Peyer's patch (tissue), 4 donors: ENCODE results near the gene GRIFIN. TPM values are rescaled to one million over a fixed set of nuclear protein-coding genes. Genes with fewer than 3 reads are reported as not detected.

Experiments used
- DNase-seq, 3 donors: peaks; one replicate each; pipeline ENCODE4 v3.0.0-alpha.2; 2017 to 2019
- H3K27ac ChIP-seq, 4 donors: fragments of 200-600 bp; sonication (generic); one replicate each; pipeline ENCODE4 v1.5.1; 2016 to 2019
- H3K27me3 ChIP-seq, 2 donors: fragments of 200-600 bp; sonication (generic); one replicate each; pipeline ENCODE4 v1.5.1; 2019
- H3K36me3 ChIP-seq, 3 donors: fragments of 200-600 bp; sonication (generic); one replicate each; pipeline ENCODE4 v1.5.1; 2016 to 2019
- H3K4me1 ChIP-seq, 4 donors: fragments of 200-600 bp; sonication (generic); one replicate each; pipeline ENCODE4 v1.5.1; 2016 to 2019
- H3K4me3 ChIP-seq, 4 donors: fragments of 200-600 bp; sonication (generic); 1 replicate in 3 of 4; 2 replicates in 1 of 4; pipeline ENCODE4 v1.5.1; 2016 to 2019; ENCODE audit warnings: mild to moderate bottlenecking in 1 of 4
- H3K9me3 ChIP-seq, 4 donors: fragments of 200-600 bp; sonication (generic); one replicate each; pipeline ENCODE4 v1.5.1; 2016 to 2019; ENCODE audit warnings: mild to moderate bottlenecking in 1 of 4
- POLR2A ChIP-seq, 2 donors: fragments of 450-650 bp; IDR thresholded peaks; one replicate each; pipeline ENCODE4 v1.5.1; 2017; ENCODE audit warnings: antibody characterized with exemption in 2 of 2, mild to moderate bottlenecking in 2 of 2, moderate library complexity in 2 of 2
- total RNA-seq, 4 donors: library from RNA; depleted of rRNA; stranded (reverse); fragments of >200 nt; gene quantifications; one replicate each; pipeline ENCODE4 v1.1.0, GENCODE V29; 2016
- TF ChIP-seq, protein P1 (sequence below), 6 experiments: fragments of 450-650 bp in 4 of 6; fragments of 200-600 bp in 2 of 6; sonication (generic) in 1 of 6; IDR thresholded peaks; one replicate each; pipeline ENCODE4 v1.5.1; 2017 to 2019; ENCODE audit warnings: antibody characterized with exemption in 6 of 6, mild to moderate bottlenecking in 3 of 6, moderate library complexity in 1 of 6

Gene GRIFIN
- total RNA-seq, 4 donors from 2014 or later, result not detected

DNA sequence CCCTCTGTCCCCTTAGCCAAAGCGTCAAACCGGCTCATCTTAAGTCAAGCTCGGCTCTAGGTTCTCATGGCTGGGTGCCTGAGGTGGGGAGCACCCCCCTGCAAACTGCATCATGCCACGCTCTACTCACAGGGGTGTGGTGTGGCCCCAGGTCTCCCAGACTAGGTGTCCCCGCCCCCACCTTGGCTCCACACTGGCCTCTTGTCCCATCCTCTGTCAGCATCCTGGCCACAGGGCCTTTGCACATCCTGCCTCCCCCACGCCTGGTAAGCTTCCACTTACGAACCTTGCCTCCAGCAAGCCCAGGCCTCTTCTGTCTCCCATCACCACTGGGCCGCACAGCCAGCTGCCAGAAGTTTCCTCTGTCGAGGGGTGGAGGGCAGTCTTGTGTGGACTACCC lies 20.2 kb upstream of the GRIFIN start:
- Histone ChIP-seq H3K9me3 (no peaks in the 10 kb centered on the region), H3K27ac (no peak overlapping the region), H3K4me3 (no peak overlapping the region), H3K36me3 (no peaks in the 10 kb centered on the region), H3K4me1 (peaks cover 0 to 14% (median 0%) of the 10 kb centered on the region in 4 donors), H3K27me3 (no peaks in the 10 kb centered on the region)
- DNase-seq, result peak in 1 of 3 donors; percentile 43
- TF ChIP-seq POLR2A (IDR thresholded peaks at IDR 0.05), result no peak
- TF ChIP-seq, protein P1, sequence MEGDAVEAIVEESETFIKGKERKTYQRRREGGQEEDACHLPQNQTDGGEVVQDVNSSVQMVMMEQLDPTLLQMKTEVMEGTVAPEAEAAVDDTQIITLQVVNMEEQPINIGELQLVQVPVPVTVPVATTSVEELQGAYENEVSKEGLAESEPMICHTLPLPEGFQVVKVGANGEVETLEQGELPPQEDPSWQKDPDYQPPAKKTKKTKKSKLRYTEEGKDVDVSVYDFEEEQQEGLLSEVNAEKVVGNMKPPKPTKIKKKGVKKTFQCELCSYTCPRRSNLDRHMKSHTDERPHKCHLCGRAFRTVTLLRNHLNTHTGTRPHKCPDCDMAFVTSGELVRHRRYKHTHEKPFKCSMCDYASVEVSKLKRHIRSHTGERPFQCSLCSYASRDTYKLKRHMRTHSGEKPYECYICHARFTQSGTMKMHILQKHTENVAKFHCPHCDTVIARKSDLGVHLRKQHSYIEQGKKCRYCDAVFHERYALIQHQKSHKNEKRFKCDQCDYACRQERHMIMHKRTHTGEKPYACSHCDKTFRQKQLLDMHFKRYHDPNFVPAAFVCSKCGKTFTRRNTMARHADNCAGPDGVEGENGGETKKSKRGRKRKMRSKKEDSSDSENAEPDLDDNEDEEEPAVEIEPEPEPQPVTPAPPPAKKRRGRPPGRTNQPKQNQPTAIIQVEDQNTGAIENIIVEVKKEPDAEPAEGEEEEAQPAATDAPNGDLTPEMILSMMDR (IDR thresholded peaks at IDR 0.05), result no peak

DNA sequence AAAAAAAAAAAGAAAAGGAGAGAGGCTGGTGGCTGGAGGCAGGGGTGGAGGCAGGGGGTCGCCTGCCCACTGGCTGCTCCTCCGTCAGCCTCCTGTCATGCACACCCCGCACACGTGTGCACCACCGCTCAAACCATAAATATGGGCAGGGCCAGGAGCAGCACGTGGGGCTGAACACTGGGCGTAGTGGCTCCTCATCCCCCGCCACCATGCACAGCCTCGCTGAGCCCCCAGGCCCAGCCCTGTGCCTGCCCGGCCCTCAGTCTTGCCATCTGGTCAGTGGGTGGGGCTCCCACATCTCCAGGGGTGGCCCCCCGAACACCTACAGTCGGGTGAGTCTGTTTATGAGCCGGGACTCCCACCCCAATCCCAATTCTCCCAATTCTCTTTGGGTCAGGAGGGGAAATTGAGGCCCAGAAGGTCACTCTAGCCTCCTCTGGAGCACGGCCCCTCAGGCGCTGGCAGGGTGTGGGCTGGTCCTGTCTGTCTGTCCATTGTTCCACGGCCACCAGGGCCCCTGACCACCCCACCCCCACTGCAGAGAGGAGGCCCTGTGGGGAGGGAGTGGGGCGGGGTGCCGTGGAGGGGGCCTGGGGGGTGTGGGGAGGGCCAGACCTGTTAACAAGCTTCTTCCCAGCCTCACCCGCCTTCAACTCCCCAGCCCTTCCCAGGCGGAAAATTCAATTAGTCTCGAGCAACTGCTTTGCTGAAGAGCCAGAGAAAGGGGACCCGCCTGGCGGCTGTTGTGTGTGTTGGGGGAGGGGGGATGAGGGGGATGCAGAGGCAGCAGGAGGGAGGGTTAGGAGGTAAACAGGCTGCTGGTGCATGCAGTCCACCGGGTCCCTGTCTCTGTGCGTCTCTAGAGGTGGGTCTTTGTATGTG lies 19.5 kb upstream of the GRIFIN start:
- no peak for DNase-seq
- Histone ChIP-seq H3K36me3 (no peaks in the 10 kb centered on the region), H3K9me3 (no peaks in the 10 kb centered on the region), H3K27me3 (no peaks in the 10 kb centered on the region), H3K27ac (no peak overlapping the region), H3K4me1 (peaks cover 0 to 14% (median 0%) of the 10 kb centered on the region in 4 donors), H3K4me3 (no peak overlapping the region)
- TF ChIP-seq POLR2A (IDR thresholded peaks at IDR 0.05), result no peak
- TF ChIP-seq, protein P1 (IDR thresholded peaks at IDR 0.05), result no peak

DNA sequence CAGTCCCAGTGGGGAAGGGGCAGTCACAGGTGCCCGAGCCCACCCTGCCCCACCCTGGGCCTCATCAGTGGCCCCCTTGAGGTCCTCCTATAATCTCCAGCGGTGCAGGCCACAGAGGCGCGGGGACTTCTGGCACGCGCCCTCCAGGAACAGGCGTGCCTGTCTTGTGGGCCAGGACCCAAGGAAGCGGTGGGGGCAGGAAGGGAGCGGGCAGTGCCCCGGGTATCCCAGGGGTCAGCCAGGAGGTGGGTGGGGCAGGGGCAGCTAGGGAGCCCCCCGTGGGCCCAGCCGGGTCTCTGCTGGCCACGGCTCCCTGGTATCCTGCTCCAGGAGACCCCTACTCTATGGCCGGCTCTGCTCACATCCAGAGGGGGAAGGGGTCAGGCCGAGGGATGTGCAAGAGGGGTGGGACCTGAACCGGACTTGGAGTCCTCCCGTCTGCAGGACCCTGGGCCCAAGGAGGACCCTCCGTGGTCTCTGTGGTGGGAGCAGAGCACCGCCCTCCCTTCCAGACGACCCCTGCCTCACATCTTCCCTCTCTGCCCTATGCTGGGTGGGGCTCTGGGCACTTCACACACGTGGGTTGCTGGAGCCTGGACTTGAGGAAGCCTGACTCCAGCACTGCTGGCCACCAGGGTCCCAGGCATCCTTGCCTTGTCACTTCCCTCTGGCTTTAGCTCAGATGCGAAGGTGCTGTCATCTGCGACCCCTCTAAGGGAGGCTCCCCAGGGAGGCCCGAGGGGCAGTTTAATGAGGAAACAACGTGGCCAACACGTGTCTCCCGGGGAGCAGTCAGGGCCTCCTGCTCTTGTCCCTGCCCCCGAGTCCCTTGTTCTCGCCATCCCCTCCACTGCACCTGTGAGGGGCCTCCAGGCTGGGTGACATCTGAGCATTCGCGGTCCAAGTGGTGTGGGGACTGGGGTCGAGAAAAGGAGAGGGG lies 18.3 kb upstream of the GRIFIN start:
- peaks cover 0 to 14% (median 0%) of the 10 kb centered on the region in 4 donors for H3K4me1 ChIP-seq
- no peak for DNase-seq
- no peaks in the 10 kb centered on the region for H3K9me3 ChIP-seq
- no peak overlapping the region for H3K27ac ChIP-seq
- H3K36me3 ChIP-seq, result no peaks in the 10 kb centered on the region
- H3K27me3 ChIP-seq, result no peaks in the 10 kb centered on the region
- TF ChIP-seq, protein P1 (IDR thresholded peaks at IDR 0.05), result no peak
- no peak for TF ChIP-seq POLR2A (IDR thresholded peaks at IDR 0.05)
- no peak overlapping the region for H3K4me3 ChIP-seq

DNA sequence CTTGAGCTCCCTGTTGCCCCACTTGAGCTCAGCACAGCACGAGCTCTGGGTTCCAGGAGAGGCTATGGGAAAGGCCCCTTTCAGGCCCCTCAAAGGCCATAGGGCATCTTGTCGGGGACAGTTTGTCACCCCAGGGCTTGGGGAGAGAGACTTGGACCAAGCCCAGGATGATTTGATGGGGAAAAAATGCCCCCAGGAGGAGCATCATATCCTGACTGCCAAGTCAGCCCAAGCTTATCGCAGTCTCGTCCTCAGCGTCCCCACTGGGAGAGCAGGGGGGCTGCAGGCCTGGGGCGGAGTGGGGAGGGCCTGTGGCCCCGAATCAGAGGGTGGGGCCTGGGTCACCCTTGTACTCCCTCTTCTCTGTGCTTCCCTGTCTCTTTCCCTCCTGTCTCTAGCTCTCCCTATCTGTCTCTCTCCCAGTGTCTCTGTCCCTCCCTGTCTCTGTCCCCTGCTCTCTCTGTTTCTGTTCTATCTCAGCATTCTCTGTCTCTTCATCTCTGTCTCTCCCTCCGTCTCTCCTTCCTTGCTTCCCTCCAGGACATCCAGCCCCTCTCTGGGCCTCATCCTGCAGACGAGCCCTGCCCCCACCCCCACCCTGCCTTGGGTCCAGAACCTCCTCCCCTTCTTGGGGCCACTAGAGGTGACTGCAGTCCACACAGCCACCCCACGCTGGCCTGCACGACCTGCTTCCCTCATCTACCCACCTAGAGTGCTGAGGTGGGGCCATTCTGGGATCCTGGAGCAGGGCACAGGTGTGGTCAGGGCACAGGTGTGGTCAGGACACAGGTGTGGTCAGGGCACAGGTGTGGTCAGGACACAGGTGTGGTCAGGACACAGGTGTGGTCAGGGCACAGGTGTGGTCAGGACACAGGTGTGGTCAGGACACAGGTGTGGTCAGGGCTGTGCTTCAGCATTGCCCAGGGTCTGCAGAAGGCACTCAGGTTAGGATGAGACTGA lies 17.3 kb upstream of the GRIFIN start:
- Histone ChIP-seq H3K27me3 (no peaks in the 10 kb centered on the region), H3K9me3 (no peaks in the 10 kb centered on the region), H3K4me3 (no peak overlapping the region), H3K27ac (no peak overlapping the region), H3K4me1 (peaks cover 0 to 14% (median 0%) of the 10 kb centered on the region in 4 donors), H3K36me3 (no peaks in the 10 kb centered on the region)
- TF ChIP-seq POLR2A (IDR thresholded peaks at IDR 0.05), result no peak
- TF ChIP-seq, protein P1 (IDR thresholded peaks at IDR 0.05), result no peak
- peak in 1 of 3 donors; percentile 44 for DNase-seq

DNA sequence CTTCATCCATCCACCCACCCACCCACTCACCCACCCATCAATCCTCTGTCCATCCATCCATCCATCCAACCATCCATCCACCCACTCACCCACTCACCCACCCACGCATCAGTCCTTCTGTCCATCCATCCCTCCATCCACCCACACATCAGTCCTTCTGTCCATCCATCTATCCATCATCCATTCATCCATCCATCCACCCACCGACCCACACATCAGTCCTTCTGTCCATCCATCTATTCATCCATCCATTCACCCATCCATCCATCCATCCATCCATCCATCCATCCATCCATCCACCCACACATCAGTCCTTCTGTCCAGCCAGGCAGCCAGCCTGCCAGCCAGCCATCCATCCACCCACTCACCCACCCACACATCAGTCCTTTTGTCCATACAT lies 15.8 kb upstream of the GRIFIN start:
- Histone ChIP-seq H3K27me3 (no peaks in the 10 kb centered on the region), H3K9me3 (no peaks in the 10 kb centered on the region), H3K4me1 (peaks cover 0 to 14% (median 0%) of the 10 kb centered on the region in 4 donors), H3K4me3 (no peak overlapping the region), H3K27ac (no peak overlapping the region), H3K36me3 (no peaks in the 10 kb centered on the region)
- TF ChIP-seq, protein P1 (IDR thresholded peaks at IDR 0.05), result no peak
- no peak for TF ChIP-seq POLR2A (IDR thresholded peaks at IDR 0.05)
- DNase-seq, result no peak
